Astrocyte of the cerebellum (primary cell): ENCODE results near the gene DCC.

Source experiments
- DNase-seq: peaks from one replicate; pipeline ENCODE4 v3.0.0-alpha.2; 2011; ENCODE audit warnings: low read depth
- H3K4me3 ChIP-seq: 2 replicates; pipeline ENCODE4 v1.5.1; 2011; ENCODE audit warnings: mild to moderate bottlenecking, low read depth, low read length, moderate library complexity
- CTCF ChIP-seq: IDR thresholded peaks from 2 replicates; pipeline ENCODE4 v1.5.1; 2012; ENCODE audit warnings: low read length, low read depth, moderate library complexity, mild to moderate bottlenecking; ENCODE audit errors: missing control alignments
- in situ Hi-C: cut with HindIII; loops from 2 replicates; pipeline ENCODE4 v1.10.0; 2017; ENCODE audit warnings: low sequenced_read_pairs

Gene DCC

GRCh38 chr18:52750995-52751394 is 411.0 kb downstream of the DCC start:
- no peak overlapping the region for H3K4me3 ChIP-seq
- in situ Hi-C loops: no loop called here
- DNase-seq: no peak
- no peak for TF ChIP-seq CTCF

- DNase-seq: no peak
- TF ChIP-seq CTCF: no peak
- in situ Hi-C loops: no loop called here
- H3K4me3 ChIP-seq: no peak overlapping the region
These were observed 424.3 kb downstream of the DCC start for GRCh38 chr18:52764316-52764715.

GRCh38 chr18:52766002-52766545 is 426.1 kb downstream of the DCC start:
- no peak for TF ChIP-seq CTCF
- no peak for DNase-seq
- in situ Hi-C loops: no loop called here
- no peak overlapping the region for H3K4me3 ChIP-seq

- TF ChIP-seq CTCF: no peak
- in situ Hi-C loops: no loop called here
- H3K4me3 ChIP-seq: no peak overlapping the region
- DNase-seq: no peak
These were observed 441.1 kb downstream of the DCC start for GRCh38 chr18:52781113-52781512.

GRCh38 chr18:52791321-52791720 is 451.3 kb downstream of the DCC start:
- in situ Hi-C loops: no loop called here
- TF ChIP-seq CTCF: no peak
- no peak for DNase-seq
- H3K4me3 ChIP-seq: no peak overlapping the region

GRCh38 chr18:52812834-52813233 is 472.8 kb downstream of the DCC start:
- in situ Hi-C loops: no loop called here
- no peak for TF ChIP-seq CTCF
- no peak for DNase-seq

More at GRCh38 chr18:52812834-52813233, 472.8 kb downstream of the DCC start:
- no peak overlapping the region for H3K4me3 ChIP-seq
